Dendritic cell treated with granulocyte-macrophage colony-stimulating factor and Interleukin-4, amounts not matched to agents 40 ng/mL and 50 ng/mL, for 4 days (primary cell): ENCODE data around the gene TNIK.

ENCODE experiments used
- H3K27ac Mint-ChIP-seq: one replicate; pipeline ENCODE4 v1.8.0; 2022; ENCODE audit warnings: mild to moderate bottlenecking, mixed read lengths
- H3K27me3 Mint-ChIP-seq: one replicate; pipeline ENCODE4 v1.8.0; 2022; ENCODE audit warnings: mild to moderate bottlenecking, mixed read lengths
- H3K36me3 Mint-ChIP-seq: one replicate; pipeline ENCODE4 v1.8.0; 2022; ENCODE audit warnings: low read depth, mixed read lengths
- H3K4me1 Mint-ChIP-seq: one replicate; pipeline ENCODE4 v1.8.0; 2022; ENCODE audit warnings: low read depth, mixed read lengths
- H3K4me3 Mint-ChIP-seq: one replicate; pipeline ENCODE4 v1.8.0; 2022; ENCODE audit warnings: mild to moderate bottlenecking, moderate library complexity, mixed read lengths
- H3K9me3 Mint-ChIP-seq: one replicate; pipeline ENCODE4 v1.8.0; 2022; ENCODE audit warnings: mixed read lengths
- intact Hi-C: fragments of 100-400 bp; cut with micrococcal nuclease; formaldehyde crosslinking; loops from one replicate; pipeline ENCODE4 v1.15.0; 2022

The TNIK gene

DNA sequence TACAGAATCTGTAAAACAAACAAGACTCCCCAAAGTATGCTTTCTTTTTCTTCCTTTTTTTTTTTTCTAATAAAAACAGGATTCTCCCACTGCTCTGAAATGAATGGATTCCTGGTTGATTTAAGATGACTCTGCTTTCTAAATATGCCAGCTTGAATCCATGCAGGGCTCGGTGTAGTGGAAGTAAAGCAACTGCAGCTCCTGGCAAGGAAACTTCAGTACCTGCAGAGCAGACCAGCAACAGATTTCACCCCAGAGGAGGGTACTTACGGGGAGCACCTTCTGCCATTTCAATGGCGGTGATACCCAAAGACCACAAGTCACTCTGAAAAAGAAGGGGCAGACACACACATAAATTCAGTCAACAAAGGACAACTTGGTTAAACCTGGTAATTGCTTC is 283.1 kb downstream of the TNIK start:
- intact Hi-C loops, result no loop called here
- Mint-ChIP-seq H3K9me3 (no peaks in the 10 kb centered on the region), H3K27ac (peak overlapping the region; percentile 66), H3K4me3 (no peak overlapping the region), H3K36me3 (no peaks in the 10 kb centered on the region), H3K27me3 (no peaks in the 10 kb centered on the region), H3K4me1 (peaks cover 34% of the 10 kb centered on the region)

DNA sequence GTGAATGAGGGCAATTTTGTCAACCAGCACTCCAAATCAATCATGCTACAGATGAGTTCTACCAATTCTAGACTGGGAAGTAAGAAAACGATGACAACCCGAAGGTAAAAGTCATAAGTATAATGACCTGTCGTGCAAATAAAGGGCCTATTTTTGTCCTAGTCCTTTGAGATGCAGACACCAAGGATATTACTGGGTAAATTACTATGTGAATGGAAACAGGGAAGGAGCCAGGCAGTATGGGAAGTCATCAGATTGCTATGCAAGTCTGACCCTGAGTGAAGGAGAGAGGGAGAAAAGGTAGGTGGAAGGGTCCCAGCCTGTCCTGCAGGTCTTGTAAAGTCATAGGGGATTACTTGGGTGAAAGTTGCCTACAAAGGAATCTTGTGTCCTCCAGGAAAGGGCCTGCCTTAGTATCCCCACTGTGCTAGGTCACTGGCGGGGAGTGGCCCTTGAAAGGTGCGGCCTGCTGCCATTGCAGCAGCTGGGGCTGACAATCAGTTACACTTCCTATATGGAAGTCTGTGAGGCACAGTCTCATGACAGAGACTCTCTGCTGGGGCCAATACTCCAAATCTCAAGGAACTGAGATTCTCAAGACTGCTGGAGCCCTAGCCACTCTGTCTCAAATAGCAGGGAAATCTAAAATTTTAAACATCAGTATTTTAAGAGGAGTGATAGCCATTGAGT is 283.8 kb downstream of the TNIK start:
- no peaks in the 10 kb centered on the region for H3K9me3 Mint-ChIP-seq
- no peaks in the 10 kb centered on the region for H3K27me3 Mint-ChIP-seq
- peaks cover 34% of the 10 kb centered on the region for H3K4me1 Mint-ChIP-seq
- no peaks in the 10 kb centered on the region for H3K36me3 Mint-ChIP-seq
- no peak overlapping the region for H3K4me3 Mint-ChIP-seq
- intact Hi-C loops, result no loop called here
- H3K27ac Mint-ChIP-seq, result peak overlapping the region; percentile 66

DNA sequence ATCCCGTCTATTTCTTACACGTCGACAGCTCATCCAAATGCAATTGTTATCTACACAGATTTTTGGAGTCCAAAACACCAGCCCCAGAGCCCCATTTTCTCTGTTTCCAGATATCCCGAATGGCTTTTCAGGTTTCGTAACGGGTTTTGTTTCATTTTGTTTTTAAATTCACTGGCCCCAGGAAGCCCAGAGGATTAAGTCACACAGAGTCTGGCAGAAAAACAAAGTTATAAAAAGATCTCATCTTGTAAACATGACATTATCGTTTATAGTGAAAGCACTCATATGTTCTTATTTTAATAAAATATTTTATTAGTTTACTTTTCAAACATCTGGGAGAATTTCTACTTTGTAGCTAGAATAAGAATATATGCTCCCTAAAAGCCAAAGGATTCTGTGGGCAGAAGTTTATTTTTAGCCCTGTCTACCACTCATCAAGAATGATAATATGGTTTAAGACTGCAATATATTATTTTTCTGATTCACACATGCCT is 284.4 kb downstream of the TNIK start:
- H3K4me1 Mint-ChIP-seq, result peaks cover 34% of the 10 kb centered on the region
- no peak overlapping the region for H3K4me3 Mint-ChIP-seq
- no peaks in the 10 kb centered on the region for H3K9me3 Mint-ChIP-seq
- intact Hi-C loops, result no loop called here
- peak overlapping the region; percentile 66 for H3K27ac Mint-ChIP-seq
- H3K27me3 Mint-ChIP-seq, result no peaks in the 10 kb centered on the region
- H3K36me3 Mint-ChIP-seq, result no peaks in the 10 kb centered on the region

DNA sequence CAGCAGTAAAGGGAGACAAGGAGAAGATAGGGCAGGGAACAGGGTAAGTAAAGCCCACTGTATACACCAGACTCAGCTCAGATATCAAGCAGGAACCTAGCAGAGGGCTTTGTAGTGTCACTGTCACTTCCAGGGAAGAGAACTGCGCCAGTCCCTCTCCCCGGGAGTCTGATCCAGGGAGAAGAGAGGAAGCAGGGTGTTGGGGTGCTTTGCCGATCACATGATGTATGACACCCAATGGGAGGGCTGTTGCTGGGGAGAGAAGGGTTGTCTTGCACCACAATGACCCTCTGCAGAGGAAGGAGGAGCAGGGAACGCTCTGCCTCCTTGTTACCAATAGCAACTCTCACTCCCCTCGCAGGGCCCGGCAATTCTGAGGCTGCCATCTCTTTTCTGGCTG is 286.5 kb downstream of the TNIK start:
- no peaks in the 10 kb centered on the region for H3K27me3 Mint-ChIP-seq
- H3K36me3 Mint-ChIP-seq, result no peaks in the 10 kb centered on the region
- intact Hi-C loops, result no loop called here
- peak overlapping the region; percentile 9 for H3K4me3 Mint-ChIP-seq
- peaks cover 31% of the 10 kb centered on the region for H3K4me1 Mint-ChIP-seq
- H3K9me3 Mint-ChIP-seq, result no peaks in the 10 kb centered on the region
- H3K27ac Mint-ChIP-seq, result peak overlapping the region; percentile 86

DNA sequence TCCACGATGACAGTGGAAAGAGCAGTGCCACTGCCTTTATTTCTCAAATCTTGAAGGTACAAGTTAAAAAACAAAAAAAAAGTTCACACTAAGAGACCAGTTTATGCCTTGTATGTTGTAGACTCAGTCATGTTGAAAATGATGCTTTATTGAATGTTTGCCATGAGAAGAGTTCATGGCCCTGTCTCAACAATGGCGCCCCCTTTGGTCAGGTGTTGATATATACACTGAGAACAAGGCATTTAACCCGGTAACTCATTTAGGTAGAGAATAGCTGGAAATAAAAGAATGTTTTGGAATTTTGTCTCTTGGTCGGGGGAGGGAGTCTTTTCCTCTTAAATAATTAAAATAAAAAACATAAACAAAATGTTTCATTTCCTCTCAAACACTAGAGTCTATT is 288.1 kb downstream of the TNIK start:
- Mint-ChIP-seq H3K9me3 (no peaks in the 10 kb centered on the region), H3K36me3 (no peaks in the 10 kb centered on the region), H3K4me3 (no peak overlapping the region), H3K27me3 (no peaks in the 10 kb centered on the region), H3K4me1 (peaks cover 29% of the 10 kb centered on the region), H3K27ac (no peak overlapping the region)
- intact Hi-C loops, result no loop called here

DNA sequence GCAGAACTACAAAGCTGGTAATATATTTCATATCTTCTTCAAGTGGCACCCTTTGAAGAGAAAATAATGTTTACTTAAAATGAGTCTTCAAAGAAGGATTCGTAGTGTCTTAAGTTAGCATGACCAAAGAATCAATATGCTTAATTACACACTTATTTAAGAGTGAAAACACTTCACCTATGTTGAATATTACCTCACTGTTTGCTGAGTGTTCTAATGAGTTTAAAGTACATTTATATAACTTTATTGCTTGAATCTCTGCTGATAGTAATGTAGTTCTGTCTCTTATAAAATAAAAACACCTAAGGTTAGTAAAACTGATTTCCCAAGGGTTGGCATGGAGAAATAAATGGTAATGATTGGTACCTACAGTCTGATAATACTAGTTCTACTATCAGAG is 290.3 kb downstream of the TNIK start:
- no peaks in the 10 kb centered on the region for H3K36me3 Mint-ChIP-seq
- no peaks in the 10 kb centered on the region for H3K9me3 Mint-ChIP-seq
- H3K27ac Mint-ChIP-seq, result no peak overlapping the region
- intact Hi-C loops, result no loop called here
- H3K27me3 Mint-ChIP-seq, result no peaks in the 10 kb centered on the region
- H3K4me1 Mint-ChIP-seq, result peaks cover 24% of the 10 kb centered on the region
- no peak overlapping the region for H3K4me3 Mint-ChIP-seq

DNA sequence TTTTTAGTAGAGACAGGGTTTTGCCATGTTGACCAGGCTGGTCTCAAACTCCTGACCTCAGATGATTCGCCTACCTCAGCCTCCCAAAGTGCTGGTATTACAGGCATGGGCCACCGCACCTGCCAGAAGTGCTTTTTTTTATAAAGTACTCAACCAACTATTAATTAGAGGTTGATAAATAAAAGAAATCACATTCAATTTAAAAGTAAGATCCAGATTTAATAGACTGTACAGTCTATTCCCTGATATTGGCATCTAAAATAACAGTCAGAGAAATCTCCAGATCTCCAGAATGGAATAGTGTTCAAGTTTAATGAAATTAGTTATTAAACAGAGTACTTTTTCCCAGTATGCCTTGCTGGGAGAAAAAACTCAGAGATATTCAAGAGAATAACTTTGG is 290.8 kb downstream of the TNIK start:
- intact Hi-C loops, result no loop called here
- Mint-ChIP-seq H3K4me1 (peaks cover 23% of the 10 kb centered on the region), H3K27me3 (no peaks in the 10 kb centered on the region), H3K4me3 (no peak overlapping the region), H3K9me3 (no peaks in the 10 kb centered on the region), H3K36me3 (no peaks in the 10 kb centered on the region), H3K27ac (no peak overlapping the region)

DNA sequence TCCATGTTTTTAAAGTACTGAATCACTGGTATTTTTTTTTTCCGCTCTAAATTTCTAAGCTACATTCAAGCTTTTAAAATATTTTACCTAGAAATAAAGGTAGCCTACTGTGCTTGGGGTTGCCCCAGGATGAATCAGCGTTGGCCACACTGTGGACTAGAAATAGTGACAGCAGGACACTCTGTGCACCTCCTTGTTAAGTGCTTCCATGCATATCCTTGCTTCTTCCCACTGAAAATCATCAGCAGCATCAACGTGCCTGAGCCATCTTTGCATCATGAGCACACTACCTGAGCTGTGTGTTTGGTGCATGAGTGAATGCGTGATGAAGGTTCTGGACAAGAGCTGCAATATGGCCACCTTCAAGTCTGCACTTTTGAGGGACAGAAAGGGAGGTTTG is 291.7 kb downstream of the TNIK start:
- no peaks in the 10 kb centered on the region for H3K36me3 Mint-ChIP-seq
- H3K9me3 Mint-ChIP-seq, result no peaks in the 10 kb centered on the region
- H3K4me1 Mint-ChIP-seq, result peaks cover 15% of the 10 kb centered on the region
- H3K4me3 Mint-ChIP-seq, result no peak overlapping the region
- intact Hi-C loops, result no loop called here
- no peaks in the 10 kb centered on the region for H3K27me3 Mint-ChIP-seq
- H3K27ac Mint-ChIP-seq, result no peak overlapping the region

DNA sequence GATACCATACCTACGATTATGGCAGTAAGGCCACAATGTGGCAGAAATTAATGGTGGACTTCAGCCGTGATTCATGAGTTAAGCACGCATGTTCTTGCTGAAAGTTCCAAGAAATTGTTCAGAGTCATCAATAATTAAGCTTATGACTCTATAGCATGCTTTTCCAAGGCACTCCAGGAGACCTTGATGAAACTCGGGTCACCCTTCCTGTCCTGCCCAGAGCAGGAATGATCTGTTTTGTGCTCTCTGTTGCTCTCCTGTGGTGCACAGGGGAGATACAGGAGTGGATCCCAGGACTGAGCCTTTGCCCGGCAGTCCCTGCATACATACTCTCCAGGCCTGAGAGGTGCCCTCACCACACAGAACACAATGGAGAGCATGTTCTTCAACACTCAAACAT is 292.1 kb downstream of the TNIK start:
- no peak overlapping the region for H3K27ac Mint-ChIP-seq
- intact Hi-C loops, result no loop called here
- peaks cover 11% of the 10 kb centered on the region for H3K4me1 Mint-ChIP-seq
- H3K9me3 Mint-ChIP-seq, result no peaks in the 10 kb centered on the region
- H3K36me3 Mint-ChIP-seq, result no peaks in the 10 kb centered on the region
- H3K27me3 Mint-ChIP-seq, result no peaks in the 10 kb centered on the region
- no peak overlapping the region for H3K4me3 Mint-ChIP-seq

DNA sequence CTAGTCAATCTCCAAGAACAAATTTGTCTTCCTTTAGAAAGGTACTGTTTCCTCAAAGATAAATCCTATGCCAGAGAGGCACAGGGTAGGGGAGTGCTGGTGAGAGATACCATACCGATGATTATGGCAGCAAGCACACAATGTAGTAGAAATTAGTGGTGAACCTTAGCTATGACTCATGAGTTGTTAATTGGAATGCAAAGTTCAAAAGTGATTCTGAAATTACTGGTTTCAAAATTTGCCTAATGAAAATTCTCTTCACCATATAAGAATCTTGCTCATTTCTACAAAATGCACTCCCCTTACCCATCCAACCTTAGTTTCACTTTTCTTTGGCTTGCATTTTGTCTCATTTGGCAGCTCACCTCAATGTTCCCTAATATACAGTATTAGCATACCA is 294.2 kb downstream of the TNIK start:
- no peaks in the 10 kb centered on the region for H3K9me3 Mint-ChIP-seq
- H3K27me3 Mint-ChIP-seq, result no peaks in the 10 kb centered on the region
- H3K27ac Mint-ChIP-seq, result no peak overlapping the region
- intact Hi-C loops, result loop anchor here (2.0 kb wide), 1 partner anchor 15 kb away; no protein-coding TSS in a partner anchor
- H3K36me3 Mint-ChIP-seq, result no peaks in the 10 kb centered on the region
- peaks cover 11% of the 10 kb centered on the region for H3K4me1 Mint-ChIP-seq
- no peak overlapping the region for H3K4me3 Mint-ChIP-seq

DNA sequence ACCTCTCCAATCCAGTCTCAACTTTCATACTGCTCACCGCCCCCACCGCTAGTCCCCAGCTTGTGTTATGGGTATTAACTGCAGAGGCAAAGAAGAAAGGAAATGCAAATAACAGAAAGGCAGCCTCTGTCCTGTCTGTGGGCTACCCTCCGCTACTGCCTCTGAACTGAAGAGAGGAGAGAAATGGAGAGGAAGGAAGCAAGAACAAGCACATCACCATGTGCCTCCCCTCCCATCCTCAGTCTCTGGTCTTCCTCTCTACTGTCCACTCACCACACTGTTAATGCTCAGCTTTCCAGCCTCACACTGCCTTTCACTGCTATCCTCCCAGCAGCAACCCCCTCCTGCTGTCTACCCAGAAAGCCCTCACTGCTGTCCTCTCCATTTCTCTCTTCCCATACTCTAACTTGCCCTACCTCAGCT is 294.7 kb downstream of the TNIK start:
- intact Hi-C loops, result loop anchor here (2.0 kb wide), 1 partner anchor 15 kb away; no protein-coding TSS in a partner anchor
- H3K4me1 Mint-ChIP-seq, result peaks cover 11% of the 10 kb centered on the region
- H3K4me3 Mint-ChIP-seq, result no peak overlapping the region
- H3K9me3 Mint-ChIP-seq, result no peaks in the 10 kb centered on the region
- H3K36me3 Mint-ChIP-seq, result no peaks in the 10 kb centered on the region
- no peaks in the 10 kb centered on the region for H3K27me3 Mint-ChIP-seq
- no peak overlapping the region for H3K27ac Mint-ChIP-seq

DNA sequence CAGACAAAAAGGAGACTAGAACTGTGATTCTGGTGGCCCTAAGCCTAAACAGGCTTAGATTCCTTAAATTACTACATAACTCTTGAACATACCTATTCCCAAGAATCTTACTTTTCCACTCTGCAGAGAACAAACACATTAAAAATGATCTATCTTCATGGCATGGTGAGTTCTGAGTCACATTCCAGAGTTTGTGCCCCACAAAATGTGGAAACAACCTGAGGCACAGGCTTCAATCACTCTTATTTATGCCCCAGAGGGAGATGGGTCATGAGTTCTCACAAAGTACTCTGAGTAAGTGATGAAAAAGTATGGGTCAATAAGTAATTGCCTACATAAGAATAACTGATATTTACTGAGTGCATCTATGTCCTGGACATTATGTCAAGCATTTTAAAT is 296.1 kb downstream of the TNIK start:
- no peaks in the 10 kb centered on the region for H3K9me3 Mint-ChIP-seq
- no peak overlapping the region for H3K27ac Mint-ChIP-seq
- peaks cover 11% of the 10 kb centered on the region for H3K4me1 Mint-ChIP-seq
- H3K36me3 Mint-ChIP-seq, result no peaks in the 10 kb centered on the region
- H3K4me3 Mint-ChIP-seq, result no peak overlapping the region
- intact Hi-C loops, result loop anchor here (2.0 to 5.0 kb wide), 2 partner anchors 17 to 218 kb away; no protein-coding TSS in a partner anchor
- H3K27me3 Mint-ChIP-seq, result no peaks in the 10 kb centered on the region

DNA sequence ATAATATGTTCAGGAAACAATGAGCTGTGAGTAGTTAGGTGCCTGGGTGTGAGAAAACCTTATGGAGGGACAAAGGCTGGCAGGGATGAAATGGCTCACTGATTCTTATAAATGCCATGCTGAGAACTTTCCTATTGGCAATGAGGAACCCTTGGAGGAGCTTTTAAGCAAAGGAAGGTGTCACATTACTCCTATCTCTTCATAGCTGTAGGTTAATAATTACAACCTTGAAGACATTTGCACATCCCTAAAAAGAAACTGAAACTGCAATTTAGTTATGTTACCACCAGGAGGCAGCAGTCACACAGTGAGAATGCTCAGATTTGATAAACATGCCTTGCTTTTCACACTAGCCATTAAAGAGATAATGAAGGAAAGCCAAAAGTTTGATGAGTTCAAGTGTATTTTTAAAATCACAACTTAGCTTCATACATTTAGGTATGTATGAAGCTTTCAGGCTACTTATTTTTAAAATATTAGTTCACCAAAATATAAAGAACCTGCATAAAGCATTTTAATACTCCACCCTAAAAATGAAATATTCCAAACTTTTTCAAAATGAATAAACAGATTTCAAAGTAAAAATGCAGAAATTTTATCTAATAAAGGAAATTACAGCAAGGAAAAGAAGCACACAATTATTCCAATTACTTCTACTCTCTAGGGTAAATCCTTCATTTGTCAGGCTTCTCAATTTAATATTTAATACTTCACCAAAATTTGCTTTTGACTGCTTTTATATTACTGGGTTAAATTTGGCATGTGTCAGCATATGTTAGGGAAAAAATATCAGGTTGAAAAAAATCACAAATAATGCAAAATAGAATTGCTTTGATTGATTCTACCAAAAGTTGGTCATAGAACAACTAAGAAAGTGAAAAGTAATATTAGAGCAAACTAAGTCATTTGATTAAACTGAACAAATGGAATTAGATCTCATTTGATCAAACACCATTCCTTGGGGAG is 296.8 kb downstream of the TNIK start:
- H3K36me3 Mint-ChIP-seq, result no peaks in the 10 kb centered on the region
- no peak overlapping the region for H3K4me3 Mint-ChIP-seq
- no peaks in the 10 kb centered on the region for H3K9me3 Mint-ChIP-seq
- H3K27me3 Mint-ChIP-seq, result no peaks in the 10 kb centered on the region
- peaks cover 6% of the 10 kb centered on the region for H3K4me1 Mint-ChIP-seq
- no peak overlapping the region for H3K27ac Mint-ChIP-seq
- intact Hi-C loops, result loop anchor here (2.0 to 5.0 kb wide), 3 partner anchors 17 to 403 kb away; no protein-coding TSS in a partner anchor

DNA sequence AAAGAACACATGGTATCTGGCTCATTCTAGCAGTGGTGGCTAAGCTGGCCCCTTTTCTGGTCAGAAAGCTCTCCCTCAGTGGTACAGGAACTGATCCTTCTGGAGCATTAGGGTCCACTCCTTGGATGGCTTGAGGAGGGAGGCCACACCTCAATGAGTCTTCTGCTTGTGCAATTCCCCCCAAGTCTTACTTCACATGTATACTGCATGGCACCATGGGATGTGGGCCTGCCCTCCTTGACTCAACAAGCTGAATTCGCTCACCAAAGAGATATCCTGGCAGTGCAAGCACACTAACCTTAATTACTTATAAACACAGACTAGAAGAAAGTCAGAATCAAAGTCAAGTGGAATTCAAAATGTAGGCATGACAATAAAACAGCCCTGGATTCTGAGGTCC is 299.9 kb downstream of the TNIK start:
- Mint-ChIP-seq H3K4me1 (peaks cover under 1% of the 10 kb centered on the region), H3K9me3 (no peaks in the 10 kb centered on the region), H3K27ac (no peak overlapping the region), H3K36me3 (no peaks in the 10 kb centered on the region), H3K4me3 (no peak overlapping the region), H3K27me3 (no peaks in the 10 kb centered on the region)
- intact Hi-C loops, result loop anchor here (5.0 kb wide), 1 partner anchor 222 kb away; no protein-coding TSS in a partner anchor
